CD4-positive, alpha-beta T cell treated with Interleukin-6 at 100 ng/mL for 8 hours (primary cell): ENCODE measurements around the gene BICC1.
"Not testable (repeated sequence)": the region's sequence is repeated elsewhere in the genome, so short reads cannot be mapped to it uniquely, and the experiment has no call there.

Source experiments
- DNase-seq: peaks from one replicate; pipeline ENCODE4 v3.0.0-alpha.2; 2020; ENCODE audit warnings: mixed read lengths, low spot score

Gene BICC1

DNA sequence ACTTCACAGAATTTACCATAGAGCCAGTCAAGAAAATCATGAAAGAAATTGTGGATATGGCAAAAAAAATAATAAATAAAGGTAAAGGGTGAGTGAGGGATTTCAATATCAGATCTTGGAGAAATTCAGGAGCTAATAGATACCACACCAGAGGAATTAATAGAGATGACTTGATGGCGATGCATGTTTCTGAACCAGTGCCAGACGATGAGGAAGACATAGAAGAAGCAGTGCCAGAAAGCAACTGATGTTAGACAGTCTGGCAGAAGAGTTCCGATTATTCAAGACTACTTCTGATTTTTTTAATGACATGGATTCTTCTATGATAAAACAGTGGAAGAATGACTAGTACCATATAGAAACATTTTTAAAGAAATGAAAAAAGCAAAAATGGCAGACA lies 314.7 kb downstream of the BICC1 start:
- no peak for DNase-seq

DNA sequence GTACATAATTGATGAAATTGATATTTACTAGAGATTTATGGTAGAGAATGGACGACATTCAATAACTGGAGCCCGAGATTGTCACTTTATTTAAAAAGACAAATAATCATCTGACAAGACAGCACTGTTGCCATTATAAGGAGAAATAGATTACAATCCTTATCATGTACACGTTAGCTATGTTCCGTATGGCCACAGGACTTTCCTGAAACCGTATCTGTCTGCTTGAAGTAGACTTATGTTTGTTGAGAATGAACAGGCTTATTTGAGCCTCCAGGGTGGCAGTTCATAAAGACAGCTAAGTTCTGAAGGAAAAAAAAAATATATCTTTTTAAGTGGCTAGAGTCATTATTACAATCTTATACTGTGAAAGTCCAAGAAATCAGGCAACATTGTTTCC lies 317.2 kb downstream of the BICC1 start:
- DNase-seq = no peak

DNA sequence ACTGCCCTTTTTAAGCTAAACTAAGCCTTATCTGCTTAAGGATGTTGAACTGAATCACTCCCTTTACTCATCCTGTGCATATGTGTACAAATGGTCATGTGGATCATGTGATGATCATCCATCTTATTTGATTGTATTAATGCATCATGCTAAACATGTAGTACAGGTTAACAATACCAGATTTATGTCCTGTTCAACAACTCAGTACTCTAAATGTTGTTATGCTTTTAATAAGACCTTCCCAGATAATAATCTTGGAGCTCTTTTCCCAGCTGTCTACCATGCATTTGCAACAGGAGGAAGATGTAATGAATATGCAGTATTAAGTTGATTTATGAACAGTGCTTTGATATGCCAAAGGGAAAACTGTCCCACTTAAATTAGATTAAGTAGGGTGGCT lies 318.0 kb downstream of the BICC1 start:
- no peak for DNase-seq

DNA sequence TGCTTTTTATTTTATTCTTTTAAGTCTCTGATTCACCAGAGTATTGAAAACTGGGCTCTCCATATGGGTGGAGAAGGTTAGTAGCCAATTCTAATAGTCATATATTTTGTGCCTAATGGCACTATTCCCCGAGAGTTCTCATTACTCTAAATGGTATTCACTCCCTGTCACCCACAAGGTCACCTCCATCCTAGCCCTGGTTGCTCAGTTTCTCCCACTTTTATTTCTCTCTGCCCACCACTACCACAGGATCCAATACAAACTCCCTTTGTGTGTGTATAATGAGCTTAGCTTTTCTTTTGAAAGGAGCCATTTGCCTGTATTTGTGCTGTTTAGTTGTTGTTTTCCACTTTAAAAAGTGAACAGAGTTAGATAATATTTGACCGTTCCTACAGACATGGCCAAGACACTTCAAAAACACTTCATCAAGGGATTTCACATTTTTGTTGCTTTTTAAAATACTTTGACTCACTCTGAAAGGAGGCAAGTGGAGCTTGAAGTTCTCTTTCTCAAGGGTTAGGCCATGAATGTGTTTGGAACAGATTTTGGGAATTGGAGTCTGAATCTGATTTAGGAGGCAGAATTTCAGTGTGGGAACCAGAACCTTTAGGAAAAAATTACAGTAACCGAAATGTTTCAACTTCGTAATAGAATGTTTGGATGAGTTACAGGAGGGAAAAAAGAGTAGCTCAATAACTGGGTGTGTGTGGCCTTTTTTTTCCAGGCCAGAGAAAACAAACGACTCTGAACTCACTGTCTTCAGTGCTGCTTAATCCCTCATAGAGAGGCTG lies 321.3 kb downstream of the BICC1 start:
- DNase-seq = no peak

DNA sequence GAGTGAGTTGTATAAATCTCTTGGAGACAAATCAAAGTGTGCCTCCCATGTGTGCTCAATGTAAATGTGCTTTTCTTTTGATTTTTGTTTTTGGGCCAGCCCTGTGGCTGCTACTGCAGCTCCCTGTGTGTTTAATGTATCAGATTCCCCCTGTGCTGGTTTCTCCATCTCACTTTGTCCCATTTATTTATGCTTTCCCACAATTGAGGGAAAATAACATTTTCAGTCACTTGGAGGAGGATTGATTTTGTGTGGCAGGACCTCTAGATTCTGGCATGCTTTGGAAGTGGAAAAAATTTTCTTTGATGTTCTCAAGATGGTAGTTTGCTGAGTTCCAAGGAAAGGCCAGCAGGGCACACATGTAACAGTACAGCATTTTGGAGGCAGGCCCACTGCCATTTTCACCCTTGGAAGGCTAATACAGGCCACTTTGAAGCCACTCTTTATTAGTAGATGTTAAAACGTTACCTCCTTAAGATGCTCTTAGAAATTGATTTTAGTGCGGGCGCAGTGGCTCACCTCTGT lies 323.6 kb downstream of the BICC1 start:
- DNase-seq = no peak

GRCh38 chr10:58836991-58837575 lies 324.4 kb downstream of the BICC1 start:
- DNase-seq = no peak

DNA sequence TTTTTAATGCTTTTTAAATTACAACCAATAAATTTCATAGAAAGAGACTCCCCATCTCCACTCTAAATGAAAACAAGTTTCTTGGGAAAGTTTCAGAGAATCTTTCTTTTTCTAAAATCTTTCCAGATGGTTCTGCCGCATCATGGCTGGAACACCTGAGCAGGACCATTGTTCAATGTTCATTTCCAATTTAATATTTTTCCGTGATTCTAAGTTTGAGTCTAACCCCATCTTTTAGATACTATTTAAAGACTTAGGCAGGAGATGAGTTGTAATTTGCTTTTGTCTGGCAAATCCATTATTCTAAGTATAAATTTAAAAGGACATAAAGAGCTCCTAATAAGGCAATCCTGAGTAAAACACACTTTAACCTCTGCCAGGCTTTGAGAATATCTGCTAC lies 325.2 kb downstream of the BICC1 start:
- DNase-seq = no peak

- no peak for DNase-seq
Observed at GRCh38 chr10:58838561-58839208, 326.0 kb downstream of the BICC1 start.

DNA sequence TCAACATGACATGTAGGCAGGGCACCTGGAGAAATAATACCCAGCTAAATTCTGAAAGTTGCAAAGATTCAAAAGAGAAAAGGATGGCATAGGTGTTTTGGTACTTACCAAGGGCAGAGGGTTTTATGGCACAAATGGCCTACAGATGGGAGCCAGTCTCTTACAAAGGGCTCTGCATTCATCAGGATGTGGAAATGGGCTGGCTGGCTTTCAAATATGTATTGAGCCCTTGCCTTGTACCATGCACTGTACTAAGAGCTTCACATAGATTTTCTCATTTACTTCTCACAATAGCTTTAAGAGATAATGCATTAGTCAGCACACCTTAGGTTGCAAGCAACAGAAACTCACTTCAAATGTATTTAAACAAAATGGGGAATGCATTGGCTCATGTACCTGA lies 327.1 kb downstream of the BICC1 start:
- DNase-seq = no peak

GRCh38 chr10:58840840-58841435 lies 328.3 kb downstream of the BICC1 start:
- no peak for DNase-seq

GRCh38 chr10:58842860-58843376 lies 330.2 kb downstream of the BICC1 start:
- no peak for DNase-seq

DNA sequence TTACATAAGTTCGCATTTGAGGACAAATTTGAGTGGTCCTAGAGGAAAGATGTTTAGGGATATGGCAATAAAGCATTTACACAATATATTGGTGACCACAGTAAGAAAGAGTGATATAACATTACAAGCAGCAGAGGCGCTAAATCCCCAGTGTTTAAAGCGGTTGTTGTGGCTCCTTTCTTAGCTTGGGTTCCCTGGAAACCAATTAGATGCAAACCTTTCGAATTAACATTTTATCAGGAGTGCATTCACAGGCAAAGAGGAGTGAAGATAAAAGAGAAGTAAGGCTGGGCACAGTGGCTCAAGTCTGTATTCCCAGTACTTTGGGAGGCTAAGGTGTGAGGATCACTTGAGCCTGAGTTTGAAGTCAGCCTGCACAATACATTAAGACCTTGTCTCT lies 331.1 kb downstream of the BICC1 start:
- DNase-seq = no peak

GRCh38 chr10:58844680-58845079 lies 332.0 kb downstream of the BICC1 start:
- no peak for DNase-seq

DNA sequence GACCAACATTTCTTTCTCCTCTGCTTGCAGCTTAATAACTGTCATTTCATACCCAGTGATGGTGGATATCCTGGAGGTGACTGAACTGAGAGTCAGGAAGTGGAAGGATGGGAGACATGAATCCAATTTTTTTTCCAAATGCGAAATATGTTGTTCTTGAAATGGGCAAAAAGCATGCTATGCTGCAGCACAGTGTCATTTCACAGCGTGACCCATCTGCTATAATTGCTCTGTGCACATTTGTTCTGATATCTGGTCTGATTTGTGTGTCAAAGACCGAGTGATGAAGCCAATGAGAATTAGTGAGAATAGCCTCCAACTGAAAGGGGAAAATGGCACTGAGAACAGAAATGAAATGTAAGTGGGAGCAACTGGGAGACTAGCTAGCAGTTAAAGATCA lies 334.2 kb downstream of the BICC1 start:
- DNase-seq = no peak

GRCh38 chr10:58851606-58852005 lies 338.9 kb downstream of the BICC1 start:
- DNase-seq = no peak

DNA sequence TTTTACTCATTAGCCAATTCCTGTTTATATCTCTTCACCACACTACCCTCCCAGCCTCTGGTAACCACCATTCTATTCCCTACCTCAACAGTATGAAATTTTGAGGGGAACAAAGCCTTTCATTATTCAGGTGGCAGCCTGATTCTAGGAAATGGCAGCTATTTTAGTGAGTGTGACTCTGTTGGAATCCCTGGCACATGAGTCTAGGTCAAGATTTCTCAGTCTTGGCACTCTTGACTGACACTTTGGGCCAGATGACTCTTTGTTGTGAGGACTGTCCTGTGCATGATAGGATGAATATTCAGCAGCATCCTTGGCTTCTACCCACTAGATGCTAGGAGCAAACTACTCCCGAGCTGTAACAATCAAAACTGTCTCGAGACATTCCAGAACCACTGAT lies 341.0 kb downstream of the BICC1 start:
- no peak for DNase-seq

GRCh38 chr10:58854811-58855210 lies 342.1 kb downstream of the BICC1 start:
- DNase-seq = no peak

DNA sequence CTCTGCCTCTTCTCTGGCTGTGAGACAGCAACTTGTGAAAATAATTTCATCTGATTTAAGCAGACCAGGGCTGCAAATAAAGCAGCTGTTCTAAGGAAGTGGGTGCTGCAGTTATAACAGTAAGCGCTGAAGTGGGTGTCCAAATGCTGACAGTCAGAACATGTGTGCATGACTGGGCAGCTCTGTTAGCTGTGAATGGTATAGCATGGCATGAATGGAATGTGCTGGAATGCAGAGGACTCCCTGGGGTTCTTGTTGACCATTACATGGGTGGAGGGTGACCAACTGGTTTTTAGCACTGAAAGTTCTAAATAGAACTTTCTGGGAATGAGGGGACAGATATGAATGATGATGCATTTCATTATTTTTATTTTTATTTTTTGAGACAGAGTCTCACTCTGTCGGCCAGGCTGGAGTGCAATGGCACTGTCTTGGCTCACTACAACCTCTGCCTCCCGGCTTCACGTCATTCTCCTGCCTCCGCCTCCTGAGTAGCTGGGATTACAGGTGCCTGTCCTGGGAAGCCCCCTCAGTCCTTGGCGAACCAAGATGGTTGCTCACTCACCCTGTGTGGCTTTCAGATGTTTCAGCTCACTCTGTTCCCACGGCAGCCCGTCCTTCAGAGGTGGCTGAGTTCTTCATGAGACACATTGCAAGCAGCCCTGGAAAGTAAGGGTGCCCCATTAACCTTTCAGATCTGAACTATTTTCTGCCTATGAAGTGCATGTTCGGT lies 344.0 kb downstream of the BICC1 start:
- DNase-seq = no peak

DNA sequence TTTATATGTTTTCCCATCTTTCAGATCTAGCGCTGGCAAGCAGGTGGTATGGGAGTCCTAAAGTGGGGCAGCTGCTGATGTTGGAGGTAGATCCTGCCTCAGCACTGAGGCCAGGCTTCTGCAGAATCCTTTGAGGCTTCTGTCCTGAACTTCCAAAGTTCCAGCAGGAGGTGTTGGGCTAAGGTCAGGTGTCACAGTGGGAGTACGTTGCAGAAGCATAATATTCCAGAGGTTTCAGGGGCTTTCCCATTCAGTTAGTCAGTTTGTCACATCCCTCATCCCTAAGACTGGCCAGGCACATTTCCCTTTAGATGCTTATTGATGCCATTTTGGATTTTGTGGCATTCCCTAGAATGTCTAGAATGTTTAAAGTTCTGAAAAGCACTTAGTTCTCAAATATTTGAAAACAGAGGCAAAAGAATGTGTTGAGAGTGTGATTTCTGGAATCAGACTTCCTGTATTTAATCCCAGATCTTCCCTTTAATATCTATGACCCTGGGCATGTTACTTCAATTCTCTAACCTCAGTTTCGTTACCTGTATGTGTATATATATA lies 344.7 kb downstream of the BICC1 start:
- DNase-seq = no peak

DNA sequence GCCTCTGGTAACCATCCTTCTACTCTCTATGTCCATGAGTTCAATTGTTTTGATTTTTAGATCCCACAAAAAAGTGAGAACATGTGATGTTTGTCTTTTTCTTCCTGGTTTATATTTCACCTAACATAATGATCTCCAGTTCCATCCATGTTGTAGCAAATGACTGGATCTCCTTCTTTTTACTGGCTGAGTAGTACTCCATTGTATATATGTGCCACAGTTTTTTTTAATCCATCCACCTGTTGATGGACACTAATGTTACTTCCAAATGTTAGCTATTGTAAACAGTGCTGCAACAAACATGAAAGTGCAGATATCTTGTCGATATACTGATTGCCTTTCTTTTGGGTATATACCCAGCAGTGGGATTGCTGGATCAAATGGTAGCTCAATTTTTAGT lies 345.5 kb downstream of the BICC1 start:
- DNase-seq = not testable (repeated sequence)

GRCh38 chr10:58859526-58859925 lies 346.9 kb downstream of the BICC1 start:
- no peak for DNase-seq

- DNase-seq = no peak
Observed at GRCh38 chr10:58867683-58868082, 355.0 kb downstream of the BICC1 start.
